Subcutaneous abdominal adipose tissue (tissue), 5 donors: ENCODE measurements around the gene ERGIC3.

ENCODE experiments used
- H3K27ac ChIP-seq: one replicate; pipeline ENCODE4 v1.7.0; 2013; ENCODE audit warnings: low read depth, mild to moderate bottlenecking, inconsistent platforms, low read length, moderate library complexity
- H3K27me3 ChIP-seq, 5 donors: one replicate each; pipeline ENCODE4 v1.7.0; 2013; ENCODE audit warnings: low read length in 5 of 5, inconsistent platforms in 1 of 5; ENCODE audit not compliant: control insufficient read depth in 5 of 5, insufficient read depth in 4 of 5
- H3K36me3 ChIP-seq, 5 donors: one replicate each; pipeline ENCODE4 v1.7.0; 2013; ENCODE audit warnings: low read length in 5 of 5; ENCODE audit not compliant: control insufficient read depth in 5 of 5, insufficient read depth in 5 of 5
- H3K4me1 ChIP-seq, 5 donors: one replicate each; pipeline ENCODE4 v1.7.0; 2013; ENCODE audit warnings: low read length in 5 of 5, mild to moderate bottlenecking in 3 of 5, moderate library complexity in 1 of 5; ENCODE audit not compliant: control insufficient read depth in 5 of 5, insufficient read depth in 5 of 5
- H3K4me3 ChIP-seq, 5 donors: one replicate each; pipeline ENCODE4 v1.7.0; 2013; ENCODE audit warnings: low read length in 5 of 5, low read depth in 1 of 5
- H3K9ac ChIP-seq, 5 donors: one replicate each; pipeline ENCODE4 v1.7.0; 2013; ENCODE audit warnings: low read length in 5 of 5, mild to moderate bottlenecking in 4 of 5, moderate library complexity in 3 of 5
- H3K9me3 ChIP-seq, 5 donors: one replicate each; pipeline ENCODE4 v1.7.0; 2013; ENCODE audit warnings: low read length in 5 of 5; ENCODE audit not compliant: control insufficient read depth in 5 of 5
- donor health status: healthy.
- donor health status: healthy.
- donor health status: healthy.
- donor health status: healthy.
- donor health status: healthy.

The ERGIC3 gene

DNA sequence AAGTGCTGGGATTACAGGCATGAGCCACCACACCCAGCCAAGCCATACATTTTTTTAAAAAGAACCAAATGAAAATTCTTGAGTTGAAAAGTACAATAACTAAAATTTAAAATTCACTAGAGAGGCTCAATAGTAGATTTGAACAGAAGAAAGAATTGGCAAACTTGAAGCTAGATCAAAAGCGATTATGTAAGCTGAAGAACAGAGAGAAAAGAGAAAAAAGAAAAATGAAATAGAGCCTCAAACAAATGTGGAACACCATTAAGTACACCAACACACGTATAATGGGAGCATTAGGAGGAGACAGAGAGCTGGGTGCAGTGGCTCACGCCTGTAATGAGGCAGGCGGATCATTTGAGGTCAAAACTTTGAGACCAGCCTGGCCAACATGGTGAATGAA, 31.0 kb downstream of the ERGIC3 start:
- Histone ChIP-seq H3K27ac (no peak overlapping the region), H3K4me1 (no peaks in the 10 kb centered on the region), H3K4me3 (no peak overlapping the region), H3K9ac (no peak overlapping the region), H3K27me3 (no peaks in the 10 kb centered on the region), H3K9me3 (peaks cover 0 to 12% (median 7%) of the 10 kb centered on the region in 5 donors), H3K36me3 (no peaks in the 10 kb centered on the region)

DNA sequence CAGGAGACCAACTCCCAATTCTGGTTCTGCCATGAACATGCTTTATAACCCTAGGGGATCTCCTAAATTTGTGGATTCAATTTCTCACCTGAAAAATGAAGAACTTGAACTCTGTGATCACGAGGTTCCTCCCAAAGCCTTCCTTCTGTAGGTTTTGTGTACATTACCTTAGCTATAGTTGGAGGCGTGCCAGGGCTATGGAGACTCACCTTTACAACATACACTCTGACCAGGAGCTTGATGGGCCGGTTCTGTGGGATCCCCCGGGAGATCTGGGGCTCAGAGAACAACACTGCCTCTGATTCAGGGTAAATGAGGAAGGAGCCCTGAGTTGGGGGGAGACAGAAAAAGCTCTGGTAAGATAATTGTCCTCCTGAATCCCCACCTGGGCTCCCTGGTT, 34.1 kb downstream of the ERGIC3 start:
- H3K27ac ChIP-seq, result no peak overlapping the region
- no peaks in the 10 kb centered on the region for H3K4me1 ChIP-seq
- peaks cover 0 to 3% (median 0%) of the 10 kb centered on the region in 5 donors for H3K27me3 ChIP-seq
- H3K9me3 ChIP-seq, result peaks cover 0 to 12% (median 7%) of the 10 kb centered on the region in 5 donors
- H3K36me3 ChIP-seq, result no peaks in the 10 kb centered on the region
- no peak overlapping the region for H3K4me3 ChIP-seq
- no peak overlapping the region for H3K9ac ChIP-seq

DNA sequence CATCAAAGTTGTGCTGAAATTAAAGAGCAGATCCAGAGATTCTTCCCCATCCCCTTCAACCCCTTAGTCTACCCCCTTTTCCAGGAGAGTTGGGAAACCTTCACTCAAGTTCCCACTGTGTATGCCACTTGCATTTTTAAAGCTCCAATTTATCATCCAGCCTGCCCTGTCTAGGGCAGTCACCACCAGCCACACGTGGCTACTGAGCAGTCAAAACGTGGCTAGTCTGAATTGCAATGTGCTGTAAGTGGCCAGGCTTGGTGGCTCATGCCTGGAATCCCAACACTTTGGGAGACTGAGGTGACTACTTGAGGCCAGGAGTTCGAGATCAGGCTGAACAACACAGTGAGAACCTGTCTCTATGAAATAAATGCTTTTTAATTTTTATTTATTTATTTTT, 34.9 kb downstream of the ERGIC3 start:
- no peaks in the 10 kb centered on the region for H3K36me3 ChIP-seq
- no peak overlapping the region for H3K9ac ChIP-seq
- H3K27ac ChIP-seq, result no peak overlapping the region
- no peak overlapping the region for H3K4me3 ChIP-seq
- no peaks in the 10 kb centered on the region for H3K4me1 ChIP-seq
- H3K27me3 ChIP-seq, result peaks cover 0 to 3% (median 0%) of the 10 kb centered on the region in 5 donors
- peaks cover 2 to 15% (median 11%) of the 10 kb centered on the region in 5 donors for H3K9me3 ChIP-seq

DNA sequence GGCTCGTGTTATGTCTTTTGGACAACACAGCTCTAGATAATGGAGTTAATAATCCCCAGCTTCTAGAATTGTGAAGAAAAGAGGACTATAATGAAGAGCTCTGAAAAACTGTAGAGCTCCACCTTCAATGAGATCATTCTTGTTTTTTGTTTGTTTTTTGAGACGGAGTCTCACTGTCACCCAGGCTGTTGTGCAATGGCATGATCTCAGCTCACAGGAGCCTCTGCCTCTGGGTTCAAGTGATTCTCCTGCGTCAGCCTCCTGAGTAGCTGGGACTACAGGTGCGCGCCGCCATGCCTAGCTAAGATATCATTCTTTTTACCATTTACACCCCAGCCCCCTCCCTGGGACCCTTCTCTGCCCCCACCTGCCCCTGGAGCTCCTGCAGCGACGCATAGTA, 36.6 kb downstream of the ERGIC3 start:
- Histone ChIP-seq H3K27ac (no peak overlapping the region), H3K4me1 (no peaks in the 10 kb centered on the region), H3K36me3 (no peaks in the 10 kb centered on the region), H3K4me3 (no peak overlapping the region), H3K9me3 (peaks cover 0 to 15% (median 11%) of the 10 kb centered on the region in 5 donors), H3K9ac (no peak overlapping the region), H3K27me3 (peaks cover 0 to 3% (median 0%) of the 10 kb centered on the region in 5 donors)

DNA sequence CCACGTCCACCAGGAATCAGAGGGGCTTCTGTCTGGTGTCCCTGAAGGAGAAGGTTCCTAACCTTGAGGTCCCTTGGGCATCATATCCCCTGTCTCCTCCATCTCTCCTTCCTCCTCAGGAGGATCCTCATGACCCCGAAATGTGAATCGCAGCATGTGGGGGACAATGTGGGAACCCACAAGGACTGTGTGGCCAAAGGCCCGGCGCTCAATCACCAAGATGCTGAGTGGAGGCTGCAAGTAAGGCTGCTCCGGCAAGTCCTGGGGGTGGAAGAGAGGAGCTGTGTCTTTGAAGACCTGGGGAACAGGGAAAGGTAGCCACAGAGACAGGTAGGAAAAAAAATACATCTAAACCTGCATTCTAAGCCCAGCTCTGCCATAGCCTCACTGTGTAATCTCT, 37.3 kb downstream of the ERGIC3 start:
- Histone ChIP-seq H3K4me3 (no peak overlapping the region), H3K9ac (no peak overlapping the region), H3K4me1 (no peaks in the 10 kb centered on the region), H3K36me3 (no peaks in the 10 kb centered on the region), H3K9me3 (peaks cover 0 to 12% (median 9%) of the 10 kb centered on the region in 5 donors), H3K27ac (no peak overlapping the region), H3K27me3 (peaks cover 0 to 3% (median 0%) of the 10 kb centered on the region in 5 donors)

DNA sequence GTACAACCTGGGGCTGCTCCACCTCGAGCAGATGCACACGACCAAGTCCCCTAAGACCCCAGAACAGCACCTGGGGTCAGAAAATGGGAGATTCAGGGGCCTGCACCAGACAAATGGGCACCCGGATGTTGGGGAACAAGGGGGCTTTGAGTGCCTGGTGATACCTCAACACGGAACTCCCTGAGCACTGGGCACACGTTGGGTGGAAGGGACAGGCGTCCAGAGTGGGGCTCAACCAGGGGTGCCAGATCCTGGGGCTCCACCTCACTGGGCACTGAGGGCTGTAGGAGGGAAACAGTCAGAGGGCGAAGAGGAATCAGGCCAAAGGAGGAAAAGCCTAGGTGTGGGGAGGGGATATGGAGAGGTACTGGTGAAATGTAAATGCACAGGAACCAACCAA, 40.3 kb downstream of the ERGIC3 start:
- H3K4me3 ChIP-seq, result no peak overlapping the region
- no peak overlapping the region for H3K27ac ChIP-seq
- H3K36me3 ChIP-seq, result no peaks in the 10 kb centered on the region
- peaks cover 0 to 3% (median 0%) of the 10 kb centered on the region in 5 donors for H3K27me3 ChIP-seq
- H3K9me3 ChIP-seq, result peaks cover 0 to 12% (median 9%) of the 10 kb centered on the region in 5 donors
- no peaks in the 10 kb centered on the region for H3K4me1 ChIP-seq
- no peak overlapping the region for H3K9ac ChIP-seq

DNA sequence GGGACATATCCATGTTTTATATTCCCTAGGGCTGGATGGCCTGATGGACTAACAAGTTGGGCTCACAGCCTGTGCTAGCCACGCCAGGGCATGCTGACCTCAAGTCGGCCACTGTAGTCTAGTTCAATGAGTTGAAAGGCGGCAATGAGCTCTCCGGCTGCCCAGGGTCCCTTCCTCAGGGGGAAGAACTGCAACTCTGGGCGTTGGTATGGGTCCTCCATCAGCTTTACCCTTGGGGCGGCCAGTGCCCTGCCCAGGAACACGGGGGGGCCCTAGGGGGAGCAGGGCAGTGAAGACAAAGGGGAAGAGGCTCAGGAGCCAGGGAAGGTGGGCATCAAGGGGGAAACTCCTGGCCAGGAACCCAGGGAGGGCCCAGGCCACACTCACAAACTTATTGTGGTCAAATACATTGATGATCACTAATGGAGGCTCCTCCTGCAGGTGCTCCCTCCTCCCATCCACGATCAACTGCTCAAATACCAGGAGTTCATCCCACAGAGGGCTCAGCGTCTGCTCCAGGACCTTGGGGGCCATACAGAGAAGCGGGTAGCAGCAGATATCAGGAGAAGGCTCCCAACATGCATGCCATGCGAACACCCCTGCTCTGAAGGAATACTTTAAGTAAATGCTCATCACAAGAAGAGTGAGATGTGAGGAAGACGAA, 41.0 kb downstream of the ERGIC3 start:
- H3K36me3 ChIP-seq, result no peaks in the 10 kb centered on the region
- peaks cover 0 to 12% (median 9%) of the 10 kb centered on the region in 5 donors for H3K9me3 ChIP-seq
- no peaks in the 10 kb centered on the region for H3K4me1 ChIP-seq
- peaks cover 0 to 3% (median 0%) of the 10 kb centered on the region in 5 donors for H3K27me3 ChIP-seq
- no peak overlapping the region for H3K27ac ChIP-seq
- H3K9ac ChIP-seq, result no peak overlapping the region
- H3K4me3 ChIP-seq, result no peak overlapping the region

DNA sequence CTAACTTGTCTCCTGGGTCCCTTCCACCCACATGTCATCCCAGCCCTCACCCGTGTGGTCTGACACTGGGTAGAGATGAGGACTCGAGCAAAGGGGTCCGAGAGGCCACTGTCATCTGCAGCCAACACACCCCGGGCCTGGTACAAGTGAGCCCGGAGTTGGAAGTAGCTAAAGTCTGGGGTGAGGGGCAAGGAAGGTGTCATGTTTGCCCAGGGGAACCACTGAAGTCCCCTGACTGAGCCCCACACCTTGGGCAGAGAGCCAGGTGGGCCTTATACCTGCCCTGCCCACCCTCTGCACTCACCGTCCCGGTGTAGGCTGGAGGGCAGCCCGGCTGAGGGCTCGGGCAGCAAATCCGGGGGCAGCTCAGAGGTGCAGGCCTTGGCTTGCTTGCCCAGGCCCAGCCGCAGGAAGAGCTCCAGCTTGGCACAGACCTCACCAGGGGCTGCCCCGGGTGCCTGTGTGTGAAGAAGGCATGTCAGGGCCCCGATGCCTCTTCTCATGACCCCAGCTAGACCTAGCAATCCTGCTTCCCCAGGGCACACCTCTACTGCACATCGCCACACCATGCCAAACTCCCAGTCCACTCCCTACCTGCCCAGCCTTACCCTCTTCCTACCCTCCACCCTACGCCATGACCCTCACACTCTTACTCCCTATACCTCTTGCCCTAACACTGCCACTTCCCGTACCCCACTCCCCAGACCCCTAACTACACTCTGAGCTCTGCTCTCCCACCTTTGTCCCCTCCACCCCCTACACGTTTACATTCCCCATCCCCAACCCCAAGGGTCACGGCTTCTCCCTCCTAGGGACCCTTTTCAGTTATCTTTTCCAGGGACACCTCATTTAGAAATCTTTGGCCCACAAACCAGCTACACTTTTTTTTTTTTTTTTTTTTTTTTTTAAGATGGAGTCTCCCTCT, 42.0 kb downstream of the ERGIC3 start:
- no peak overlapping the region for H3K9ac ChIP-seq
- no peaks in the 10 kb centered on the region for H3K36me3 ChIP-seq
- H3K9me3 ChIP-seq, result peaks cover 0 to 12% (median 9%) of the 10 kb centered on the region in 5 donors
- no peaks in the 10 kb centered on the region for H3K4me1 ChIP-seq
- no peak overlapping the region for H3K4me3 ChIP-seq
- H3K27ac ChIP-seq, result no peak overlapping the region
- peaks cover 0 to 2% (median 0%) of the 10 kb centered on the region in 5 donors for H3K27me3 ChIP-seq

DNA sequence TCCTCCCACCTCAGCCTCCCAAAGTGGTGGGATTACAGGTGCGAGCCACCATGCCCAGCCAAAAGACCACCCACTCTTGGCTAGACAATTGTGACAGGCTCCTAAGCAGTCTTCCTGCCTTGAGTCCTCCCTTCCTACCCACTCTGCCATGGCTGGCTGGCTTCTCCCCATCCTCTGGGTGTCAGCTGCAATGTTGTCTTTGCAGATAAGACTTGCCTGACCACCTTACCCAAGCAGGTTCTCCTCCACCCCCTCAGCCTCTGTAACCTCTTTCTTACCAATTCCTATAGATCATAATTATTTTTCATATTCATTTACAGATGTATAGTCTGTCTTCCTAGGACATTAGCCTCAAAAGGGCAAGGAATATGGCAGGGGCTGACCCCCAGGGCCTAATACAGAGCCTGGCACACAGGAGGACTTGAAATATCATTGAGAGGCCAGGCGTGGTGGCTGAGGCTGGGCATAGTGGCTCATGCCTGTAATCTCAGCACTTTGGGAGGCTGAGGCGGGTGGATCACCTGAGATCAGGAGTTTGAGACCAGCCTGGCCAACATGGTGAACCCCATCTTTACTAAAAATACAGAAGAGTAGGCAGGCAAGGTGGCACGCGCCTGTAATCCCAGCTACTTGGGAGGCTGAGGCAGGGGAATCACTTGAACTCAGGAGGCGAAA, 45.0 kb downstream of the ERGIC3 start:
- no peak overlapping the region for H3K9ac ChIP-seq
- no peaks in the 10 kb centered on the region for H3K27me3 ChIP-seq
- H3K9me3 ChIP-seq, result peaks cover 0 to 7% (median 5%) of the 10 kb centered on the region in 5 donors

More for the DNA sequence above, 45.0 kb downstream of the ERGIC3 start:
- Histone ChIP-seq H3K27ac (no peak overlapping the region), H3K36me3 (no peaks in the 10 kb centered on the region), H3K4me1 (no peaks in the 10 kb centered on the region), H3K4me3 (no peak overlapping the region)
